Measurements from ENCODE around the gene C9orf50. TPM values are rescaled to one million over a fixed set of nuclear protein-coding genes. Genes with fewer than 3 reads are reported as not detected.
A peak's percentile ranks its signal among the peaks of the same experiment; 100 is the strongest.

The C9orf50 gene
- total and polyA plus RNA-seq, 2 experiments from 2014 or later, result 2.5 to 2.9 TPM

DNA sequence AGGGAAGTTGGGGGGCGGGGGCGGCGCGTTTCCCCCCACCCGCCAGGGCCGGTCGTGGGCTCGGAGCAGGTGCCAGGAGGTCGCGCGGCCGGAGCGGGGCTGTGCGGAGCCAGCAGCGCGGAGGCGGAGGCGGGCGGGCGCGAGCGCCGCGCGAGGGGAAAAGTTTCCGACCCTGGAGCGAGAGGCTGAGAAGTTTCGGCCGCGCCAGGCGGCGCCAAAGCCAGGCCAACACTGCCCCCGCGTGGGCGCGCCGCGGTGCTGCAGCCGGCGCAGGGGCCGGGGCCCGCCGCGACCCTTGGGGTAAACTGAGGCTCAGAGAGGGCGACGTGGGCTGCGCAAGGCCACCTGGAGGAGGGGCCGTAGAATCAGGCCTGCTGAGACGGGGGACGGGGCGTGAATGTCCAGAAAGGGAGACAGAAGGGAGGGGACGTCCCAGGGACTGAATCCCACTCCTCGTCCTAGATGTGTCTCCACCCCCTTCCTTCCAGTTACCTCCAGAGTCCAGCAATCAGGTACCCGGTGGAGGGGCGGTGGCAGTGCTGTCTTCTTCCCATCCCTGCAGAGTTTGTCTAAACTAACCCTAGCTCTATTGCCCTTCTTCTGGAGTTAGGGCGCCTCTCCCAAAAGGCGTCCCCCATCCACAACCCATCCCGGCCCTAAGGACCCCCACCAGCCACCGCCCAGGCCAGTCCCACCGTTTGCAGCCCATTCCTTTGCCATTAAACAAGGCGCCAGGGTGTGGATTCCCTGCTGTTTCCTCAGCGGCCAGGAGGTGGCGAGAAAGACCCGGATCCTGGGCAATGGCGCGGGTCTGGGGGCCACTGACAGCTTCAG, 10.2 kb downstream of the C9orf50 start:
- no peaks in the 10 kb centered on the region for H3K36me3 ChIP-seq
- peaks cover 12% of the 10 kb centered on the region for H3K4me1 ChIP-seq (ENCODE audit: low read depth)
- no peaks in the 10 kb centered on the region for H3K27me3 ChIP-seq
- no peaks in the 10 kb centered on the region for H3K9me3 ChIP-seq (ENCODE audit: low read depth)
- peak; percentile 77 to 88 for DNase-seq (ENCODE audit: low read depth in 1 of 2, low spot score in 1 of 2)
- no peak overlapping the region for H3K27ac ChIP-seq
- TF ChIP-seq, protein P1, sequence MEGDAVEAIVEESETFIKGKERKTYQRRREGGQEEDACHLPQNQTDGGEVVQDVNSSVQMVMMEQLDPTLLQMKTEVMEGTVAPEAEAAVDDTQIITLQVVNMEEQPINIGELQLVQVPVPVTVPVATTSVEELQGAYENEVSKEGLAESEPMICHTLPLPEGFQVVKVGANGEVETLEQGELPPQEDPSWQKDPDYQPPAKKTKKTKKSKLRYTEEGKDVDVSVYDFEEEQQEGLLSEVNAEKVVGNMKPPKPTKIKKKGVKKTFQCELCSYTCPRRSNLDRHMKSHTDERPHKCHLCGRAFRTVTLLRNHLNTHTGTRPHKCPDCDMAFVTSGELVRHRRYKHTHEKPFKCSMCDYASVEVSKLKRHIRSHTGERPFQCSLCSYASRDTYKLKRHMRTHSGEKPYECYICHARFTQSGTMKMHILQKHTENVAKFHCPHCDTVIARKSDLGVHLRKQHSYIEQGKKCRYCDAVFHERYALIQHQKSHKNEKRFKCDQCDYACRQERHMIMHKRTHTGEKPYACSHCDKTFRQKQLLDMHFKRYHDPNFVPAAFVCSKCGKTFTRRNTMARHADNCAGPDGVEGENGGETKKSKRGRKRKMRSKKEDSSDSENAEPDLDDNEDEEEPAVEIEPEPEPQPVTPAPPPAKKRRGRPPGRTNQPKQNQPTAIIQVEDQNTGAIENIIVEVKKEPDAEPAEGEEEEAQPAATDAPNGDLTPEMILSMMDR (IDR thresholded peaks at IDR 0.05; ENCODE audit: low read depth, low read length), result peak; percentile 75
- peak overlapping the region; percentile 45 for H3K4me3 ChIP-seq

DNA sequence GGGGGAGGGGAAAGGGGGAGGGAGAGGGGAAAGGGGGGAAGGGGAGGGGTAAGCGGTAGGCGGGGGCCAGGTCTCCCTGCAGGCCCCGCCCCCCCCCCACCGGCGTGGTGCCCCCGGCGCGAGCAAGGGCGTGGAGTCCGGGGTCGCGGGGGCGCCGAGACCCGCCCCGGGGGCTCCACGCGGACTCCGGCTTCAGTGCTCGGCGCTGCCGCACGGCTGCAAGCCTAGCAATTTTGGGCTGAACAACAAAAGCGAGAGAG, 10.8 kb downstream of the C9orf50 start:
- no peak for DNase-seq (ENCODE audit: low read depth in 1 of 2, low spot score in 1 of 2)
- H3K4me3 ChIP-seq, result peak overlapping the region; percentile 45
- TF ChIP-seq, protein P1 (IDR thresholded peaks at IDR 0.05; ENCODE audit: low read depth, low read length), result no peak
- H3K27ac ChIP-seq, result no peak overlapping the region
- H3K4me1 ChIP-seq (ENCODE audit: low read depth), result peaks cover 12% of the 10 kb centered on the region
- no peaks in the 10 kb centered on the region for H3K36me3 ChIP-seq
- no peaks in the 10 kb centered on the region for H3K9me3 ChIP-seq (ENCODE audit: low read depth)
- H3K27me3 ChIP-seq, result no peaks in the 10 kb centered on the region

DNA sequence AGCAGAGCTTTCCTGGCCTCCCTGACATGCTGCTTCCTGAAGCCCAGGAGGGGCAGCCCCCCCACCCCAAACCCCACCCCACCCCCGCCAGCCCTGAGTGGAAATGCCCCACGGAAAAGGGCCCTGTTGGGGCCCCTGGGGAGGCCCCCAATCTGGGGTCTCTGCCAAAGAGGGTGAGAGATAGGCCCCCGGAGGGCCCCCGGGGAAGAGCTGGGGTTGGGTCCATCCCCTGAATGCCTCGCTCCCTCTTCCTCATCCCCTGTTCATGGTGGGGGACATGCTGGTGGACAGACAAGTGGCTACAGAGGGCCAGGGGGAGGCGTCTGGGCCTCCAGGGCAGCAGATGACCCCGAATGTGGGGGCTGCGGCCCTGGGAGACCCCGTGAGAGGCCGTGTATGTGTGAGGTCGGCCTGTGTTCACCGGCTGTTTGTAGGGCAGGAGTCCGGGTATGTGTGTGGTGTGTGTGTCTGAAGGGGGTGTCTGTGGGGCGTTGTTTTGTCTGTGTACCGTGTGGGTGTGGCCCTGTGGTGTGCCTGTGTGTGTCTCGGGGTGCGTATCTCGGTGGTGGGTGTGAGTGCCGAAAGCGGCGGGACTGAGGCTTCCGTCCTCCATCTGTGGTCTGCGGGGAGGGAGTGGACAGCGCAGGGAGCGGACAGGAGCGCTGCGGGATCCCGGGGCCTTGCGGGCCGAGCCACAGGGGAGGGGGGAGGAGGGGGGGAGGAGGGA, 11.3 kb downstream of the C9orf50 start:
- TF ChIP-seq, protein P1 (IDR thresholded peaks at IDR 0.05; ENCODE audit: low read depth, low read length), result no peak
- Histone ChIP-seq H3K4me1 (ENCODE audit: low read depth) (peaks cover 12% of the 10 kb centered on the region), H3K36me3 (no peaks in the 10 kb centered on the region), H3K27ac (no peak overlapping the region), H3K4me3 (peak overlapping the region; percentile 45), H3K9me3 (ENCODE audit: low read depth) (no peaks in the 10 kb centered on the region), H3K27me3 (no peaks in the 10 kb centered on the region)
- DNase-seq (ENCODE audit: low read depth in 1 of 2, low spot score in 1 of 2), result peak in 1 of 2 donors; percentile 65

DNA sequence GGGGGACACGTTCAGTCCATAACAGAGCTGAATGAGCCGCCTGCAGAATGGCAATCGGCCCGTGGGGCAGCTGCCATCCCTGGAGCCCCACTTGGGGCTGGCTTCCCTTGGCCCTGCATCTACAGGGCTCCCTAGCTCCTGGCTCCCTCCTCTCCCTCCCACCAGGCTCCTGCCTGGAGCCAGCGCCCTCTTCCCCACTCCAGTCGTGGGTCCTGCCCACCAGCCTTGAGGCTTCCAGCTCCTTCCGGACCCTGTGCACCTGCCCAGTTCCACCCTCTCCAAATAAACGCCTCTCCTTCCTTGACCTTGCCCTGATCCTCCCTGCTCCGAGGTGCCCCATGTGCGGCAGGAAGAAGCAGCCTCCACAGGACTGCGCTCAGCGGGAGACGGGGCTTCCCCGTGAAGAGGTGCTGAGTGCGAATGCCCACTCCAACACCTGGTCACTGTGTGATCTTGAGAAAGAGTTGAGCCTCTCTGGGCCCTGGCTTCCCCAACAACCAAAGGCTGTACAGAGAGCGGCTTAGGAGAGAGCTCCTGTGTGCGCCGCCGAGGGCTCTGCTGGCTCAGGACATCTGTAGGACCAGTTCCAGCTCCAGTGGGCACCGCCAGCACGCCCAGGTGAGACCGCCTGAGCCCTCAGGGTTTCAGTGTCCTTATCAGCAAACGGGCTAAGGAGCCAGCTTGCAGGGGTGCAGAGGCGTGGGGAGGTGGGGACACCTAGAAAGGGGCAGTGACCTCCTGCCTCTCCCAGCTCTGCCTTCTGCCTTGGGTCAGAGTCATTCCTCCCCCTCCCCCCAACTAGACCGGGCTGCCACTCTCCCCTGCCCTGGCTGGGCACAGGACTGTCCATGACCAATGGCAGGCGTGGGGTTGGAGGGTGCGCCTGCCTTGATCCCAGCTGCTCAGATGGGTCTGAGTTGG, 12.1 kb downstream of the C9orf50 start:
- Histone ChIP-seq H3K27me3 (no peaks in the 10 kb centered on the region), H3K27ac (peak overlapping the region; percentile 47), H3K4me1 (ENCODE audit: low read depth) (peaks cover 12% of the 10 kb centered on the region), H3K9me3 (ENCODE audit: low read depth) (no peaks in the 10 kb centered on the region), H3K4me3 (no peak overlapping the region), H3K36me3 (no peaks in the 10 kb centered on the region)
- DNase-seq (ENCODE audit: low read depth in 1 of 2, low spot score in 1 of 2), result no peak
- TF ChIP-seq, protein P1 (IDR thresholded peaks at IDR 0.05; ENCODE audit: low read depth, low read length), result no peak

DNA sequence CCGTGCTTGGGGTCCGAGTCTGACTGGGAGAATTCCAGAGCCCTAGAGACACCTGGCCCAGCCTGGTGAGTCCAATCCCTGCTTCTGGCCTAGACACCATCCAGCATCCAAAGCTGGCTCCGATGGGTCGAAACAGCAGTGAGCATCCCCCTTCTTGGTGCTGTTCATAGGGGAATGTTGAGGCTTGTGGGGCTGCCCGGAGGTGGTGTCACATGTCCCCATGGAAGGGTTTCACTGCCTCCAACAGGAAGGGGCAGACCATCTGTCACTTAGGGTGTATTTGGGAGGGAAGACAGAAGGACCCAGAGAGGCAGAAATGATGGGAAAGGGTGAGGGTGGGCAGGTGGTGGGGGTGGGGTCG, 13.9 kb downstream of the C9orf50 start:
- H3K27me3 ChIP-seq, result no peaks in the 10 kb centered on the region
- H3K4me3 ChIP-seq, result no peak overlapping the region
- peaks cover 12% of the 10 kb centered on the region for H3K4me1 ChIP-seq (ENCODE audit: low read depth)
- TF ChIP-seq, protein P1 (IDR thresholded peaks at IDR 0.05; ENCODE audit: low read depth, low read length), result no peak
- DNase-seq (ENCODE audit: low read depth in 1 of 2, low spot score in 1 of 2), result no peak
- H3K27ac ChIP-seq, result peak overlapping the region; percentile 22
- no peaks in the 10 kb centered on the region for H3K9me3 ChIP-seq (ENCODE audit: low read depth)
- no peaks in the 10 kb centered on the region for H3K36me3 ChIP-seq
